Liver (tissue), 3 donors: ENCODE measurements around the gene HEPACAM2.
A peak's percentile ranks its signal among the peaks of the same experiment; 100 is the strongest.

ENCODE experiments used
- CTCF ChIP-seq: fragments of 150-350 bp; IDR thresholded peaks from 2 replicates; pipeline ENCODE4 v1.5.1; 2017; ENCODE audit warnings: improper control_type of control experiment, low read depth, low read length; ENCODE audit not compliant: missing input control
- EGR1 ChIP-seq, 2 donors: IDR thresholded peaks; 2 replicates each; pipeline ENCODE4 v1.6.1; 2016 to 2018; ENCODE audit warnings: antibody characterized with exemption in 2 of 2, low read depth in 2 of 2
- GABPA ChIP-seq, 2 donors: IDR thresholded peaks in 1 of 2; conservative IDR thresholded peaks in 1 of 2; 2 replicates each; pipeline ENCODE4 v1.6.1; 2016; ENCODE audit warnings: antibody characterized with exemption in 2 of 2, mild to moderate bottlenecking in 1 of 2, moderate library complexity in 1 of 2
- HNF4G ChIP-seq: IDR thresholded peaks from 2 replicates; pipeline ENCODE4 v1.6.1; 2016; ENCODE audit warnings: antibody characterized with exemption
- JUND ChIP-seq, 2 donors: IDR thresholded peaks; 2 replicates each; pipeline ENCODE4 v1.6.1; 2016; ENCODE audit warnings: antibody characterized with exemption in 2 of 2
- MAX ChIP-seq: IDR thresholded peaks from 2 replicates; pipeline ENCODE4 v1.6.1; 2016; ENCODE audit warnings: antibody characterized with exemption
- RAD21 ChIP-seq, 2 donors: IDR thresholded peaks; 2 replicates each; pipeline ENCODE4 v1.6.1; 2016; ENCODE audit warnings: antibody characterized with exemption in 2 of 2, mild to moderate bottlenecking in 2 of 2
- REST ChIP-seq: IDR thresholded peaks from 2 replicates; pipeline ENCODE4 v1.6.1; 2016; ENCODE audit warnings: antibody characterized with exemption, mild to moderate bottlenecking
- RXRA ChIP-seq, 2 donors: IDR thresholded peaks; 2 replicates each; pipeline ENCODE4 v1.6.1; 2017 to 2018; ENCODE audit warnings: antibody characterized with exemption in 2 of 2, mild to moderate bottlenecking in 1 of 2
- TAF1 ChIP-seq: conservative IDR thresholded peaks from 2 replicates; pipeline ENCODE4 v1.6.1; 2016; ENCODE audit warnings: antibody characterized with exemption, mild to moderate bottlenecking
- YY1 ChIP-seq: IDR thresholded peaks from 2 replicates; pipeline ENCODE4 v1.6.1; 2016; ENCODE audit warnings: antibody characterized with exemption, mild to moderate bottlenecking
- ZBTB33 ChIP-seq: IDR thresholded peaks from 2 replicates; pipeline ENCODE4 v1.6.1; 2016; ENCODE audit warnings: antibody characterized with exemption
- donor health status: healthy.
- donor health status: healthy.

DNA sequence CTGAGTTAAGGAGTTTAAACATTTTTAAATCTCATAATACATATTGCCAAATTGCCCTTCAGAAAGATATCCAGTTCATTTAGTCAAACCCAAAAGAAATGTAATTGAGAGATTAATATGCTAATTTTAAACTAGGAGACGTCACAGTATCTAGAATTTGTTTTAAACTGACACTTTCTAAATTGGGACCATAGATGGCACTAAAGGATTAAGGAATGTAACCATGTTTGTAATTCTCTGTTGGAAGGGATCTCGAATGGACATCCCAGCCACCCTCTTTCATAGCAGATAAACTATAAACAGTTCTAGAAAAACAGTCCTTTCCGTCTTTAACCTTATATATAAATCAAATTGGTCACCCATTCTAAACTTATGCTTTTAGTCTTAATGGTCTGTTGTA lies 48.1 kb downstream of the HEPACAM2 start:
- no peak for TF ChIP-seq EGR1 (IDR thresholded peaks at IDR 0.05; ENCODE audit: low read depth in 2 of 2)
- TF ChIP-seq REST = no peak
- no peak for TF ChIP-seq CTCF
- no peak for TF ChIP-seq MAX
- no peak for TF ChIP-seq TAF1
- TF ChIP-seq GABPA (IDR thresholded peaks at IDR 0.05 in 1 of 2, conservative IDR thresholded peaks at IDR 0.05 in 1 of 2) = no peak
- TF ChIP-seq RAD21 (IDR thresholded peaks at IDR 0.05) = peak; percentile 31 to 53
- TF ChIP-seq YY1 = no peak
- TF ChIP-seq HNF4G = no peak
- no peak for TF ChIP-seq ZBTB33
- no peak for TF ChIP-seq JUND (IDR thresholded peaks at IDR 0.05)
- TF ChIP-seq RXRA (IDR thresholded peaks at IDR 0.05) = no peak
